HepG2 (cell line): ENCODE measurements around the gene DLG2. TPM values are rescaled to one million over a fixed set of nuclear protein-coding genes. Genes with fewer than 3 reads are reported as not detected.

Experiments
- CBX5 ChIP-seq: sonication (generic); formaldehyde crosslinking; IDR thresholded peaks from 2 replicates; pipeline ENCODE4 v1.4.0; 2020; ENCODE audit warnings: missing genetic modification reagents, borderline replicate concordance
- EED ChIP-seq: sonication (generic); formaldehyde crosslinking; IDR thresholded peaks from 2 replicates; pipeline ENCODE4 v1.5.0; 2020; ENCODE audit warnings: mild to moderate bottlenecking, missing genetic modification reagents
- ELF3 ChIP-seq: IDR thresholded peaks from 2 replicates; pipeline ENCODE4 v1.6.1; 2016; ENCODE audit warnings: missing genetic modification reagents, missing compliant biosample characterization
- HNRNPH1 ChIP-seq: fragments of 200-400 bp; formaldehyde crosslinking; optimal IDR thresholded peaks from 2 replicates; pipeline ENCODE3; 2017; ENCODE audit warnings: mild to moderate bottlenecking, low read depth, low read length
- KDM2A ChIP-seq: sonication (generic); formaldehyde crosslinking; IDR thresholded peaks from 2 replicates; pipeline ENCODE4 v1.4.0; 2020; ENCODE audit warnings: low read depth, missing genetic modification reagents, borderline replicate concordance
- KLF6 ChIP-seq: IDR thresholded peaks from 2 replicates; pipeline ENCODE4 v1.8.0; 2016; ENCODE audit warnings: missing biosample characterization, missing genetic modification reagents
- KMT2A ChIP-seq: sonication (generic); formaldehyde crosslinking; IDR thresholded peaks from 2 replicates; pipeline ENCODE4 v1.4.0; 2020; ENCODE audit warnings: missing genetic modification reagents
- KMT2B ChIP-seq: IDR thresholded peaks from 2 replicates; pipeline ENCODE4 v1.6.1; 2016; ENCODE audit warnings: missing genetic modification reagents, missing compliant biosample characterization
- MEF2D ChIP-seq: sonication (generic); formaldehyde crosslinking; IDR thresholded peaks from 2 replicates; pipeline ENCODE4 v1.5.1; 2020; ENCODE audit warnings: mild to moderate bottlenecking, missing genetic modification reagents
- MXI1 ChIP-seq: IDR thresholded peaks from 3 replicates; pipeline ENCODE4 v1.6.1; 2012; ENCODE audit warnings: low read depth, low read length, inconsistent platforms, borderline replicate concordance
- NBN ChIP-seq: fragments of 450-650 bp; conservative IDR thresholded peaks from 2 replicates; pipeline ENCODE4 v1.6.1; 2017
- NFKB2 ChIP-seq: sonication (generic); formaldehyde crosslinking; IDR thresholded peaks from 2 replicates; pipeline ENCODE4 v1.4.0; 2020; ENCODE audit warnings: missing genetic modification reagents, borderline replicate concordance
- NFKBIZ ChIP-seq: IDR thresholded peaks from 2 replicates; pipeline ENCODE4 v1.6.1; 2018; ENCODE audit warnings: missing genetic modification reagents, missing compliant biosample characterization
- PAF1 ChIP-seq: IDR thresholded peaks from 2 replicates; pipeline ENCODE4 v1.6.1; 2016; ENCODE audit warnings: missing genetic modification reagents, missing compliant biosample characterization
- RXRB ChIP-seq: IDR thresholded peaks from 2 replicates; pipeline ENCODE4 v1.6.1; 2016; ENCODE audit warnings: borderline replicate concordance, missing genetic modification reagents, missing compliant biosample characterization
- SKI ChIP-seq: fragments of 450-650 bp; IDR thresholded peaks from one replicate; pipeline ENCODE4 v1.6.1; 2018; ENCODE audit warnings: mild to moderate bottlenecking; ENCODE audit not compliant: partially characterized antibody
- SPEN ChIP-seq: sonication (generic); formaldehyde crosslinking; IDR thresholded peaks from 2 replicates; pipeline ENCODE4 v1.5.1; 2020; ENCODE audit warnings: low read depth, mild to moderate bottlenecking, missing genetic modification reagents
- XRCC5 ChIP-seq: fragments of 200-400 bp; formaldehyde crosslinking; optimal IDR thresholded peaks from 2 replicates; pipeline ENCODE3; 2017; ENCODE audit warnings: mild to moderate bottlenecking, low read length
- ZBTB21 ChIP-seq: sonication (generic); formaldehyde crosslinking; IDR thresholded peaks from 2 replicates; pipeline ENCODE4 v1.4.0; 2020; ENCODE audit warnings: missing genetic modification reagents
- ZFP90 ChIP-seq: sonication (generic); formaldehyde crosslinking; IDR thresholded peaks from 2 replicates; pipeline ENCODE4 v1.8.0; 2022; ENCODE audit warnings: missing genetic modification reagents, mild to moderate bottlenecking, inconsistent platforms, borderline replicate concordance
- ZNF160 ChIP-seq: sonication (generic); formaldehyde crosslinking; IDR thresholded peaks from 2 replicates; pipeline ENCODE4 v1.8.0; 2022; ENCODE audit warnings: mild to moderate bottlenecking, inconsistent platforms, missing genetic modification reagents
- ZNF34 ChIP-seq: sonication (generic); formaldehyde crosslinking; IDR thresholded peaks from 2 replicates; pipeline ENCODE4 v1.4.0; 2020; ENCODE audit warnings: mild to moderate bottlenecking, missing genetic modification reagents, borderline replicate concordance
- ZNF552 ChIP-seq: sonication (generic); formaldehyde crosslinking; IDR thresholded peaks from 2 replicates; pipeline ENCODE4 v1.9.0; 2022; ENCODE audit warnings: missing genetic modification reagents, mild to moderate bottlenecking, borderline replicate concordance
- ZNF556 ChIP-seq: sonication (generic); formaldehyde crosslinking; IDR thresholded peaks from 2 replicates; pipeline ENCODE4 v1.4.0; 2020; ENCODE audit warnings: mild to moderate bottlenecking, missing genetic modification reagents, borderline replicate concordance
- polyA plus RNA-seq, 8 experiments: library from polyadenylated mRNA; depleted of rRNA in 3 of 8; stranded (reverse) in 7 of 8; unstranded in 1 of 8; fragments of >200 nt; fragmentation: Illumina TruSeq in 4 of 8; extraction: Trizol in 4 of 8; gene quantifications; 2 replicates each; pipeline versions ENCODE4 v1.2.1 to v1.2.3, GENCODE V29; 2011 to 2016; ENCODE audit warnings: low read depth in 4 of 8, missing spikeins in 1 of 8, mixed read lengths in 1 of 8; ENCODE audit not compliant: insufficient read depth in 1 of 8
- total RNA-seq, 5 experiments: library from RNA; depleted of rRNA; stranded (reverse); fragments of >200 nt; fragmentation: Illumina TruSeq; extraction: Trizol; gene quantifications; 2 replicates each; pipeline ENCODE4 v1.2.3, GENCODE V29; 2016; ENCODE audit warnings: low read depth in 1 of 5
- TF ChIP-seq, protein P1 (sequence below): sonication (generic); formaldehyde crosslinking; IDR thresholded peaks from 2 replicates; pipeline ENCODE4; 2020; ENCODE audit warnings: missing genetic modification reagents, mild to moderate bottlenecking, borderline replicate concordance
- TF ChIP-seq, protein P2 (sequence below): sonication (generic); formaldehyde crosslinking; IDR thresholded peaks from 2 replicates; pipeline ENCODE4 v1.5.1; 2020; ENCODE audit warnings: missing genetic modification reagents, mild to moderate bottlenecking, borderline replicate concordance

The DLG2 gene
- total and polyA plus RNA-seq, 2 of the 13 experiments (the other 11 are each of a cell fraction or from before 2014, with no cell fraction given), result 0.46 to 1.0 TPM

DNA sequence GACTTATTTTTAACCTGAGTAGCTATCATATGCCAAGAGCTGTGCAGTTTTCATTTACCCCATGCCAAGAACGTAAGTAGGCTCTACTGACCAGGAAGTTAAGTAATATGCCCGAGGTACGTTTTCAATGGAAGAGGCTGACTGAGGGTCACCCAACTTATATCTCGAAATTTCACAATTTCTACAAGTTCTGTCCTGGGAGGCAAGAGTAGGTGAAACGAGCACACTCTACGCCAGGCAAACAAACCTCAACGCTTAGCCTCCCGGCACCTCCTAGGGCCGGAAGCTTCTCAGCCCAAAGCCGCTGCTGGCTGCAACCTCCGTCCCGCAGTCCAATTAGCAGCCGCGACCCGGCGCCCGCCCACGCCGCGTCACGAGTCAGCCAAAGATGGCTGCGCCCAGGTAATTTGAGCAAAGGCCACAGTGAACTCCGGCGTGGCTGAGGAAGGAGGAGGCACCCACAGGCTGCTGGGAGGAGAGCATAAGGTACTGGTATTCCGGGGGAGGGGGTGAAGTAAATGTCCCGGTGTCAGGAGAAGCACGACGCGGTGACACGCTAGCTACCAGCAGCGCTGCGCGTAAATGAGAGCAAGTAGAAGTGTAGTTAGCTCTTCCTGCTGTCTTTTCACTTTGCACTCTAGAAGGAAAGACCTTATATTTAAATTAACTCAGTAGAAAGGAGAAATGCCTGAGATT lies 20.6 kb upstream of the DLG2 start, which contains the start of gene TMEM126A (continued):
- TF ChIP-seq PAF1 (CRISPR knock-in tag) (no peak), SKI (peak; percentile 18), XRCC5 (peak; percentile 82), HNRNPH1 (no peak), ZBTB21 (CRISPR knock-in tag) (peak; percentile 40; the same call in 1 of the 2 replicates), ELF3 (CRISPR knock-in tag) (0 out of 2 replicates have a peak, but pooled peaks have one; percentile 53), MXI1 (peak; percentile 75; the same call in 1 of the 3 replicates), EED (CRISPR knock-in tag) (peak; percentile 23; the same call in 1 of the 2 replicates), NFKB2 (CRISPR knock-in tag) (peak; percentile 54; the same call in 1 of the 2 replicates), CBX5 (CRISPR knock-in tag) (peak; percentile 73; the same call in 1 of the 2 replicates), KMT2B (CRISPR knock-in tag) (peak; percentile 88), KDM2A (CRISPR knock-in tag) (peak; percentile 98), MEF2D (peak; percentile 42; the same call in 1 of the 2 replicates), NBN (no peak), ZNF556 (peak; percentile 37; the same call in 1 of the 2 replicates), KLF6 (0 out of 2 replicates have a peak, but pooled peaks have one; percentile 57), ZNF34 (peak; percentile 66; the same call in 1 of the 2 replicates), ZNF160 (CRISPR knock-in tag) (no peak), RXRB (peak; percentile 50; the same call in 1 of the 2 replicates), SPEN (CRISPR knock-in tag) (peak; percentile 82), ZNF552 (CRISPR knock-in tag) (no peak), NFKBIZ (CRISPR knock-in tag) (0 out of 2 replicates have a peak, but pooled peaks have one; percentile 66), KMT2A (peak; percentile 87), ZFP90 (CRISPR knock-in tag) (0 out of 2 replicates have a peak, but pooled peaks have one; percentile 22)
- TF ChIP-seq, protein P1, sequence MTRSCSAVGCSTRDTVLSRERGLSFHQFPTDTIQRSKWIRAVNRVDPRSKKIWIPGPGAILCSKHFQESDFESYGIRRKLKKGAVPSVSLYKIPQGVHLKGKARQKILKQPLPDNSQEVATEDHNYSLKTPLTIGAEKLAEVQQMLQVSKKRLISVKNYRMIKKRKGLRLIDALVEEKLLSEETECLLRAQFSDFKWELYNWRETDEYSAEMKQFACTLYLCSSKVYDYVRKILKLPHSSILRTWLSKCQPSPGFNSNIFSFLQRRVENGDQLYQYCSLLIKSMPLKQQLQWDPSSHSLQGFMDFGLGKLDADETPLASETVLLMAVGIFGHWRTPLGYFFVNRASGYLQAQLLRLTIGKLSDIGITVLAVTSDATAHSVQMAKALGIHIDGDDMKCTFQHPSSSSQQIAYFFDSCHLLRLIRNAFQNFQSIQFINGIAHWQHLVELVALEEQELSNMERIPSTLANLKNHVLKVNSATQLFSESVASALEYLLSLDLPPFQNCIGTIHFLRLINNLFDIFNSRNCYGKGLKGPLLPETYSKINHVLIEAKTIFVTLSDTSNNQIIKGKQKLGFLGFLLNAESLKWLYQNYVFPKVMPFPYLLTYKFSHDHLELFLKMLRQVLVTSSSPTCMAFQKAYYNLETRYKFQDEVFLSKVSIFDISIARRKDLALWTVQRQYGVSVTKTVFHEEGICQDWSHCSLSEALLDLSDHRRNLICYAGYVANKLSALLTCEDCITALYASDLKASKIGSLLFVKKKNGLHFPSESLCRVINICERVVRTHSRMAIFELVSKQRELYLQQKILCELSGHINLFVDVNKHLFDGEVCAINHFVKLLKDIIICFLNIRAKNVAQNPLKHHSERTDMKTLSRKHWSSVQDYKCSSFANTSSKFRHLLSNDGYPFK (CRISPR knock-in tag), result peak; percentile 85; the same call in 1 of the 2 replicates
- TF ChIP-seq, protein P2, sequence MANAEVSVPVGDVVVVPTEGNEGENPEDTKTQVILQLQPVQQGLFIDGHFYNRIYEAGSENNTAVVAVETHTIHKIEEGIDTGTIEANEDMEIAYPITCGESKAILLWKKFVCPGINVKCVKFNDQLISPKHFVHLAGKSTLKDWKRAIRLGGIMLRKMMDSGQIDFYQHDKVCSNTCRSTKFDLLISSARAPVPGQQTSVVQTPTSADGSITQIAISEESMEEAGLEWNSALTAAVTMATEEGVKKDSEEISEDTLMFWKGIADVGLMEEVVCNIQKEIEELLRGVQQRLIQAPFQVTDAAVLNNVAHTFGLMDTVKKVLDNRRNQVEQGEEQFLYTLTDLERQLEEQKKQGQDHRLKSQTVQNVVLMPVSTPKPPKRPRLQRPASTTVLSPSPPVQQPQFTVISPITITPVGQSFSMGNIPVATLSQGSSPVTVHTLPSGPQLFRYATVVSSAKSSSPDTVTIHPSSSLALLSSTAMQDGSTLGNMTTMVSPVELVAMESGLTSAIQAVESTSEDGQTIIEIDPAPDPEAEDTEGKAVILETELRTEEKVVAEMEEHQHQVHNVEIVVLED (CRISPR knock-in tag), result peak; percentile 58
